KMS-11 (cell line): ENCODE measurements around the gene CACUL1.

Experiments
- H2AFZ ChIP-seq: fragments of 200-600 bp; sonication (generic); 2 replicates; pipeline ENCODE4 v1.6.1; 2016; ENCODE audit warnings: antibody characterized with exemption, mixed run types, low read depth
- H3K27ac ChIP-seq: fragments of 200-600 bp; sonication (generic); 2 replicates; pipeline ENCODE4 v1.6.1; 2016; ENCODE audit warnings: mild to moderate bottlenecking, mixed run types
- H3K27me3 ChIP-seq: fragments of 200-600 bp; sonication (generic); 2 replicates; pipeline ENCODE4 v1.6.1; 2017; ENCODE audit warnings: mild to moderate bottlenecking, low read depth, mixed run types, moderate library complexity; ENCODE audit not compliant: insufficient read depth
- H3K36me3 ChIP-seq: fragments of 200-600 bp; sonication (generic); 2 replicates; pipeline ENCODE4 v1.6.1; 2017; ENCODE audit warnings: mild to moderate bottlenecking, mixed run types; ENCODE audit not compliant: insufficient read depth
- H3K4me1 ChIP-seq: fragments of 200-600 bp; sonication (generic); 2 replicates; pipeline ENCODE4 v1.6.1; 2016; ENCODE audit warnings: mild to moderate bottlenecking, low read depth, mixed run types; ENCODE audit not compliant: poor library complexity, severe bottlenecking
- H3K4me2 ChIP-seq: fragments of 200-600 bp; sonication (generic); 2 replicates; pipeline ENCODE4 v1.7.0; 2016; ENCODE audit warnings: mild to moderate bottlenecking, mixed run types
- H3K4me3 ChIP-seq: fragments of 200-600 bp; sonication (generic); IDR thresholded peaks from 2 replicates; pipeline ENCODE4 v1.6.1; 2017; ENCODE audit warnings: low read depth, low read length, mixed read lengths; ENCODE audit not compliant: insufficient read depth
- H3K79me2 ChIP-seq: fragments of 200-600 bp; sonication (generic); 2 replicates; pipeline ENCODE4 v1.6.1; 2016; ENCODE audit warnings: low read depth, mixed run types; ENCODE audit not compliant: insufficient read depth
- H3K9ac ChIP-seq: fragments of 200-600 bp; sonication (generic); 2 replicates; pipeline ENCODE4 v1.6.1; 2016; ENCODE audit warnings: mild to moderate bottlenecking, mixed run types
- H4K20me1 ChIP-seq: fragments of 200-600 bp; sonication (generic); 2 replicates; pipeline ENCODE4 v1.6.1; 2016; ENCODE audit warnings: mild to moderate bottlenecking, mixed run types; ENCODE audit not compliant: insufficient read depth
- CTCF ChIP-seq: fragments of 200-600 bp; sonication (generic); conservative IDR thresholded peaks from 2 replicates; pipeline ENCODE4 v1.6.1; 2017; ENCODE audit warnings: low read depth, mild to moderate bottlenecking, antibody characterized with exemption, low read length, moderate library complexity, mixed read lengths

Gene CACUL1

GRCh38 chr10:118638680-118639079 is 116.1 kb downstream of the CACUL1 start:
- no peaks in the 10 kb centered on the region for H3K27me3 ChIP-seq
- no peak overlapping the region for H2AFZ ChIP-seq
- H3K36me3 ChIP-seq: no peaks in the 10 kb centered on the region
- no peak for TF ChIP-seq CTCF
- H4K20me1 ChIP-seq: no peaks in the 10 kb centered on the region
- H3K4me2 ChIP-seq: no peak overlapping the region
- H3K9ac ChIP-seq: no peak overlapping the region
- no peaks in the 10 kb centered on the region for H3K79me2 ChIP-seq
- H3K27ac ChIP-seq: no peak overlapping the region
- H3K4me3 ChIP-seq: no peak overlapping the region
- no peaks in the 10 kb centered on the region for H3K4me1 ChIP-seq

GRCh38 chr10:118635674-118636402 is 118.9 kb downstream of the CACUL1 start:
- Histone ChIP-seq H3K27me3 (no peaks in the 10 kb centered on the region), H3K4me1 (no peaks in the 10 kb centered on the region), H3K9ac (no peak overlapping the region), H3K27ac (no peak overlapping the region), H3K4me2 (no peak overlapping the region), H3K4me3 (no peak overlapping the region), H2AFZ (no peak overlapping the region), H3K36me3 (no peaks in the 10 kb centered on the region), H3K79me2 (no peaks in the 10 kb centered on the region), H4K20me1 (no peaks in the 10 kb centered on the region)
- TF ChIP-seq CTCF: no peak

- Histone ChIP-seq H4K20me1 (no peaks in the 10 kb centered on the region), H2AFZ (no peak overlapping the region), H3K27me3 (no peaks in the 10 kb centered on the region), H3K9ac (no peak overlapping the region), H3K4me3 (no peak overlapping the region), H3K27ac (no peak overlapping the region), H3K79me2 (no peaks in the 10 kb centered on the region), H3K4me1 (no peaks in the 10 kb centered on the region), H3K36me3 (no peaks in the 10 kb centered on the region), H3K4me2 (no peak overlapping the region)
- no peak for TF ChIP-seq CTCF
Observed at GRCh38 chr10:118633786-118634185, 121.0 kb downstream of the CACUL1 start.

- no peaks in the 10 kb centered on the region for H3K4me1 ChIP-seq
- no peaks in the 10 kb centered on the region for H3K36me3 ChIP-seq
- no peaks in the 10 kb centered on the region for H3K27me3 ChIP-seq
- no peak overlapping the region for H3K9ac ChIP-seq
- no peak for TF ChIP-seq CTCF
- no peaks in the 10 kb centered on the region for H3K79me2 ChIP-seq
- no peak overlapping the region for H3K4me3 ChIP-seq
- H3K27ac ChIP-seq: no peak overlapping the region
- no peaks in the 10 kb centered on the region for H4K20me1 ChIP-seq
- no peak overlapping the region for H2AFZ ChIP-seq
- no peak overlapping the region for H3K4me2 ChIP-seq
Observed at GRCh38 chr10:118629211-118629610, 125.6 kb downstream of the CACUL1 start.
